ENCODE data around the gene HUS1B.

HUS1B gene

DNA sequence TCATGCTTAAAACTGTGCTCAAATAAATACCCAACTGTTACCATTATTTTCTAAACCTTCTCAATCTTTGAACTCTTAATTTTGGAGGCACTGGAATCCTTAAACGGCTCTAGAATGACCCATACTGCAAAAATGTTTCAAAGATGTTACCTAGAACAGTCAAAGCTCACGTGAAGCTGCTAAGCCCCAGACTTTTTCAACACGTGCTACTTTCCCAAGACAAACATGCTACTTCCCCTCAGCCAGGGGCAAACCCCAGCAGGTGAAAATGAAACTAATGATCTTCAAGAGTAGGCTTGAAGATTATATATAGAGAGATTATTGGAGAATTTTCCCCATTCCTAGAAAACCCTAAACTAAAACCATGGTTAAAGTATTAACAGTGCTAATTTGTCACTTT lies 28.1 kb downstream of the HUS1B start:
- DNase-seq (ENCODE audit: low spot score): peak; percentile 39
- TF ChIP-seq, protein P1, sequence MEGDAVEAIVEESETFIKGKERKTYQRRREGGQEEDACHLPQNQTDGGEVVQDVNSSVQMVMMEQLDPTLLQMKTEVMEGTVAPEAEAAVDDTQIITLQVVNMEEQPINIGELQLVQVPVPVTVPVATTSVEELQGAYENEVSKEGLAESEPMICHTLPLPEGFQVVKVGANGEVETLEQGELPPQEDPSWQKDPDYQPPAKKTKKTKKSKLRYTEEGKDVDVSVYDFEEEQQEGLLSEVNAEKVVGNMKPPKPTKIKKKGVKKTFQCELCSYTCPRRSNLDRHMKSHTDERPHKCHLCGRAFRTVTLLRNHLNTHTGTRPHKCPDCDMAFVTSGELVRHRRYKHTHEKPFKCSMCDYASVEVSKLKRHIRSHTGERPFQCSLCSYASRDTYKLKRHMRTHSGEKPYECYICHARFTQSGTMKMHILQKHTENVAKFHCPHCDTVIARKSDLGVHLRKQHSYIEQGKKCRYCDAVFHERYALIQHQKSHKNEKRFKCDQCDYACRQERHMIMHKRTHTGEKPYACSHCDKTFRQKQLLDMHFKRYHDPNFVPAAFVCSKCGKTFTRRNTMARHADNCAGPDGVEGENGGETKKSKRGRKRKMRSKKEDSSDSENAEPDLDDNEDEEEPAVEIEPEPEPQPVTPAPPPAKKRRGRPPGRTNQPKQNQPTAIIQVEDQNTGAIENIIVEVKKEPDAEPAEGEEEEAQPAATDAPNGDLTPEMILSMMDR (IDR thresholded peaks at IDR 0.05; ENCODE audit: extremely low read depth, insufficient read depth, missing control alignments): no peak

DNA sequence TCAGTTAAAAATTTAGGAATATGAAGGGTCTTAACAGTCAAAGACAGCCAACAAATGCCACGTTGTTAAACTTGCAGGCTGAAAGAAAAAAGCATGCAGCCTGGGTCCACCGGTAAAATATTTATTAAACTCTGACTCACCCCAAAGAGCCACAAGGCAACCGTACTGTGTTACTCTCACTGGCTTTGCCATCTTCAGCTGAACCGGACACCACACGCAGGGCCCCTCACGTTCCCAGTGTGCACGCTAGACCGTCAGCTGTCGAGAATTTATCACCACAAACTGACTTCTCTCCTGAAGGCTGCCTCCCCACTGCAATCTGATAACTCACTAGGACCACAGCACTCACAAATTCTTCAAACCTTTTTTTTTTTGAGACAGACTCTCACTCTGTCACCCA lies 30.7 kb downstream of the HUS1B start:
- TF ChIP-seq, protein P1 (IDR thresholded peaks at IDR 0.05; ENCODE audit: extremely low read depth, insufficient read depth, missing control alignments): no peak
- in situ Hi-C loops (cut with MboI; ENCODE audit: low pct_unique_long_range_greater_than_20kb, low sequenced_read_pairs, unreplicated experiment): no loop called here
- no peak for DNase-seq (ENCODE audit: low spot score)

More for the DNA sequence above, 28.1 kb downstream of the HUS1B start:
- in situ Hi-C loops (cut with MboI; ENCODE audit: low pct_unique_long_range_greater_than_20kb, low sequenced_read_pairs, unreplicated experiment): no loop called here

DNA sequence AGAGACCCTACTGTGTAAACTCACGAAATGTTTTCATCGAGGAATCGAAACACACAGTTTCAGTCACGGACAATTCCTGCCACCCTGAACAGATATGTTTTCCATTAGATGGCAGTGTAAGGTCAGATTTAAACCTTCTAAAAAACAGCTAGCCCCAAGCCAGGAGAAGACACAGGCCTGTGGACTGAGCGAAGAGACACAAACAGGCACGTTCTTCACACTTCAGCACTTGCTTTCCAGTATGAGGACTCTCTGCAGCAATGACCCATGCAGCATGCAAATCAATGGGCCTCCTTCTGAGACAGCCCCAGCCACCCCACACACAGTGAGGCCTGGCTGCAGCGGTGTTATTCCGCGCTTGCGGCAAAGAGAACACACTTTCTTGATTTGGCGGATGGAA lies 31.9 kb downstream of the HUS1B start:
- in situ Hi-C loops (cut with MboI; ENCODE audit: low pct_unique_long_range_greater_than_20kb, low sequenced_read_pairs, unreplicated experiment): no loop called here
- TF ChIP-seq, protein P1 (IDR thresholded peaks at IDR 0.05; ENCODE audit: extremely low read depth, insufficient read depth, missing control alignments): no peak
- no peak for DNase-seq (ENCODE audit: low spot score)

DNA sequence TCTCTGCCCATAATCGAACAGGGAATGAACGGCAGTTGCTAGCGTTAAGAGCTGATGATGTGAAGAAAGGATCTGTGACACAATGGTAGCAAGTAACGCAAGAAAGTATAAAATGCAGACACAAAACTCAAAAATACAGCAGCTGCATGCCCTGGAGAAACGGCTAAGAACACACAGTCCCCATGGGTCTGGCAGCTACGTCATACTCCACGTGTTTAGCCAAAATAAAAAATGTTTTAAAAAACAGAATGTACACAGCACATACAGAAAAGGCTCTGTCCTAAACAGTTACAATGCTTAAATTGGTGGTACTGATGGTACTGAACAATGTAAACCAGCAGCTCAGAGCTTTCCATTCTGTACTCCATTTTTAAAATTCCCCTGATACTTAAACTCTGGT lies 34.4 kb downstream of the HUS1B start:
- no peak for DNase-seq (ENCODE audit: low spot score)
- in situ Hi-C loops (cut with MboI; ENCODE audit: low pct_unique_long_range_greater_than_20kb, low sequenced_read_pairs, unreplicated experiment): no loop called here
- TF ChIP-seq, protein P1 (IDR thresholded peaks at IDR 0.05; ENCODE audit: extremely low read depth, insufficient read depth, missing control alignments): no peak

DNA sequence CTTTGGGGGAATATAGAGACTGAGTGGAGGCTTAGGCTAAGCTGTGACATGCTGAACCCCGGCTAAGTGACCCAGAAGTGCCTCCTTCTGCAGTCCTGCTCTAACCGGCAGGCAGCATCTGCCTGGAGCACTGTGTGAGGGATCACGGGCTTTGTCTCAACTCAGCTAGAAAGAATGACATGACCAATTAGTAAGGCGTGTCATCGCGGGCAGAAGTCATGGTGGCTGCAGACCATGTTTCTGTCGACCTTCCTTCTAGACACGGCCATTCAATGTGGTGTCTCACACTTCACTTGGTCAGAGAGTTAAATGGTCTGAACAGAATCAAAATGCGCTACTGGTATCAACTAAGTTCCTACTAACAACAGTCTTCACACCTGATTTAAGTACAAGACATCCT lies 35.0 kb downstream of the HUS1B start:
- DNase-seq (ENCODE audit: low spot score): no peak
- TF ChIP-seq, protein P1 (IDR thresholded peaks at IDR 0.05; ENCODE audit: extremely low read depth, insufficient read depth, missing control alignments): no peak
- in situ Hi-C loops (cut with MboI; ENCODE audit: low pct_unique_long_range_greater_than_20kb, low sequenced_read_pairs, unreplicated experiment): no loop called here

DNA sequence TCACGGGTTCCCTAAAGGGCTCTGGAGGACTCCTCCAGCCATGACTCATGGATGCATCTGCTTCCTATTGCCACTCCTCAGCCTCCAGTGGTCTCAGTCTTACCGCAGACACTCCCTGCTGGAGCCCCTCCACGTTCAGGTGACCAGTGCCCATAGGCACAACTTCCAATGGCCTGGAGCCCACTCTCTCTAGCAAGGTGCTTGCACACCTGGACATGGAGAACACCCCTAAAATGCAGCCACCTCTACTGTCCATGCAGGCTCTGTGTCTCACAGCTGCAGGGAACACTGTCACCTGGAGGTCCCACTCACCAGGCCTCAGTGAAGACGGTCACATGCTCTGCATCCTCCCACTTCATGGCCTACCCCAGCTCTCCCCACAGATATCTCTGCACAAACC lies 36.0 kb downstream of the HUS1B start:
- no peak for DNase-seq (ENCODE audit: low spot score)
- in situ Hi-C loops (cut with MboI; ENCODE audit: low pct_unique_long_range_greater_than_20kb, low sequenced_read_pairs, unreplicated experiment): no loop called here
- TF ChIP-seq, protein P1 (IDR thresholded peaks at IDR 0.05; ENCODE audit: extremely low read depth, insufficient read depth, missing control alignments): no peak

DNA sequence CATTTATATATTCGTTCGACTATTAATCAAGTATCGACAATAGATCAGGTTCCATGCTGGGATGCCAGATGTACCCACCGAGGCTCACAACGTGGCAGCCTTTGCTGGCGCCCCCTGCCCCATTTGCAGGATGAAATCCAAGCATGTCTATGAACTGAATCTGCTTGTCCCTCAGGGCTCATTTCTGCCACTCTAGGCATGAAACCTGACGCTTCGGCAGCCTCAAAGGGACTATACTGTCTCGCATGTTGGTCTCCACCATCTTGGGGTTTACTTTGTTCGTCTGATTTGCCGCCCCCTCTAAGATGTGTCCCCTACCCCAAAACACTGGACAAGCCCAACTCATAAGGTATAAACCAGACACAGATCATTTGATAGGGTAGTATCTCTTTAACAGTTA lies 36.7 kb downstream of the HUS1B start:
- in situ Hi-C loops (cut with MboI; ENCODE audit: low pct_unique_long_range_greater_than_20kb, low sequenced_read_pairs, unreplicated experiment): no loop called here

More for the DNA sequence above, 36.7 kb downstream of the HUS1B start:
- no peak for DNase-seq (ENCODE audit: low spot score)
- TF ChIP-seq, protein P1 (IDR thresholded peaks at IDR 0.05; ENCODE audit: extremely low read depth, insufficient read depth, missing control alignments): no peak
